ENCODE data around the gene FAM174B.

The FAM174B gene

GRCh38 chr15:92638709-92639365 is 16.7 kb downstream of the FAM174B start:
- DNase-seq = no peak

GRCh38 chr15:92638291-92638708 is 17.3 kb downstream of the FAM174B start:
- no peak for DNase-seq

- DNase-seq = no peak
These were observed 17.9 kb downstream of the FAM174B start for GRCh38 chr15:92637626-92638025.

GRCh38 chr15:92636908-92637481 is 18.6 kb downstream of the FAM174B start:
- no peak for DNase-seq

GRCh38 chr15:92636401-92636907 is 19.1 kb downstream of the FAM174B start:
- no peak for DNase-seq

DNA sequence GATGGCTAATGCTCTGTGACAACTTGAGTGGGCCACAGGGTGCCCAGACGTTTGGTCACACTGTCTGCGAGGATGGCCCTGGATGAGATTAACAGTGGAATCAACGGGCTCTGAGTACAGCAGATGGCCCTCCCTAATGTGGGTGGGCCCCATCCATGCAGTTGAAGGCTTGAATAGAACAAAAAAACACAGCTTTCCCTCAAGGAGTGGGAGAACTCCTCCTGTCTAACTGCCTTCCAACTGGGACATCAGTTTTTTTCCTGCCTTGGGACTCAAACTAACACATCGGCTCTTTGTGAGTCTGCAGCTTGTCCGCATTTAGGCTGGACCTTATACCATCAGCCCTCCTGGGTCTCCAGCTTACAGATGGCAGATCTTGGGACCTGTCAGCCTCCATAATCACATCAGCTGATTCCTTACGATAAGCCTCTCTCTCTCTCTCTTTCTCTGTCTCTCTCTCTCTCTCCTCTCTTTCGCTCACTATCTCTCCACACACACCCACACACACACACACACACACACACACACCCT is 20.8 kb downstream of the FAM174B start:
- no peak for DNase-seq

DNA sequence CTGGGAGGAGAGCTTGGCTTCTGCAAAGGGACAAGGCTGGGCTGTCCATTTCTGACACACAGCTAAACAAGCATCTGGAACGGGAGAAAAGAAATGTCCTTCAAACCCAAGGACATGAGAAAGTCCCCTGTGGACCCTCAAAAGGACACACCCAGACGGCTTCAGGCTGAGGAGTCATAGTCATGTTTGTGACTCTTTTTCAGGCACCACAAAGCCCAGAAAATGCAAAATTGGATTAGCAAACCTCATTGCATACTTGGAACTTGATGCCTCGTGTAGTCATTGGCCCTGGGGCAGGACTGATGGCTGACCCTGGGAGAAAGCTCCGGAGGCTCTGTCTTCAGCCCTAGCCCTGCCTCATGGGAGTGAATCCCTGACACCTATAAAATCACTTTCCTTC is 21.5 kb downstream of the FAM174B start:
- no peak for DNase-seq

- no peak for DNase-seq
These were observed 22.2 kb downstream of the FAM174B start for GRCh38 chr15:92633418-92633817.

- no peak for DNase-seq
These were observed 22.6 kb downstream of the FAM174B start for GRCh38 chr15:92633001-92633400.

GRCh38 chr15:92631721-92632120 is 23.9 kb downstream of the FAM174B start:
- no peak for DNase-seq

DNA sequence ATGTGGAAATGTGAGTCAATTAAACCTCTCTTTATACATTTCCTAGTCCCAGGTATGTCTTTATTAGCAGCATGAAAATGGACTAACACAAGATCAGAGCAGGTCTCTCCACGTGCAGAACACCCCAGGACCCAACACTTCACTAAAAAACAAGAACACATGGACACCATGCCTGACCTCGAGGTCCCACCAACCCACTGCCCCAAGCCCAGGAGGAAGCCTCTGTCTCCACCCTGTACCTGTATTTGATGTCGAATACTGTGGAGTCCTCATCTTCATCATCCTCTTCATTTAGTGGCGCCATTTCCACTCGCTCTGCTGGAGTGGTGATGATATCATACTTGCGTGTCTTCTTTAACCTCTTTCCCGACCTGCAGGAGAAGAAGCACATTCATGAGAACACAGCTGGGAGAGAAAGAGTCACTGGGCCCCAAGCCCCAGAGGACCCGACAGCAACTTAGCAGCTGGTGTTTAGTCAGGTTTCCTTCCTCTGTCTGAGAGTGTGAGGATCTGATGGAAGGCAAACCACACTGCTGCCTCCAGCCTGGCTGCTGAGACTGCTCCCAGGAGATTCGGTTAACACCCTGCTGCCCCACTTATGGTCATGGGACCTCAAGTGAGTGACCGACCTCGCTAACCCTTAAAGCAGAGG is 25.5 kb downstream of the FAM174B start:
- no peak for DNase-seq

DNA sequence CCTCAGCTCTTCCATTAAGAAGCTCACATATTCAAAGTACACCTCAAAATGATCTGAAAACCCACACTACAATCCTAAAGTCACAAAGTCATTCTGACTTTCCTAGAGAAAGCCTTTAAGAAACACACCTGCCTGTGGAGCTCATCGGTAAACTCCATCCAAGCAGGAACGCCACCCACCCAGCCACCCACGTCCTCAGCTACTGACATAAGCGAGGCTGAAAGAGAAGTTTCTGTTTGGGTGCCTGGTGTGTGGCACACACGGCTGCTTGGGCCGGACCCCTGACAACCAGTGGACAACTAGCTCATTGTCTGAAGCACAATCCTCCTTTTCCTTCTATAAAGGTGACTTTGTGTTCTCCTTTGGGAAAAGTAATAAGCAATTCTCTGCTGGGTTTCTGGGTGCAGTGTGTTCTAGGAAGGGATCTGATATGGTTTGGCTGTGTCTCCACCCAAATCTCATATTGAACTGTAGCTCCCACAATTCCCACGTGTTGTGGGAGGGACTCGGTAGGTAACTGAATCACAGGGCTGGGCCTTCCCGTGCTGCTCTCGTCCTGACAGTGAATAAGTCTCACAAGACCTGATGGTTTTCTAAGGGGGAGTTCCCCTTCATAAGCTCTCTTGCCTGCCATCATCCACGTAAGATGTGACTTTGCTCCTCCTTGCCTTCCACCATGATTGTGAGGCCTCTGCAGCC is 26.1 kb downstream of the FAM174B start:
- DNase-seq = no peak

GRCh38 chr15:92627014-92627413 is 28.6 kb downstream of the FAM174B start:
- DNase-seq = no peak

GRCh38 chr15:92625251-92625980 is 30.2 kb downstream of the FAM174B start:
- DNase-seq = no peak

- DNase-seq = no peak
These were observed 31.1 kb downstream of the FAM174B start for GRCh38 chr15:92624401-92624991.

GRCh38 chr15:92623435-92623834 is 32.1 kb downstream of the FAM174B start:
- no peak for DNase-seq

GRCh38 chr15:92621972-92622533 is 33.5 kb downstream of the FAM174B start:
- no peak for DNase-seq

DNA sequence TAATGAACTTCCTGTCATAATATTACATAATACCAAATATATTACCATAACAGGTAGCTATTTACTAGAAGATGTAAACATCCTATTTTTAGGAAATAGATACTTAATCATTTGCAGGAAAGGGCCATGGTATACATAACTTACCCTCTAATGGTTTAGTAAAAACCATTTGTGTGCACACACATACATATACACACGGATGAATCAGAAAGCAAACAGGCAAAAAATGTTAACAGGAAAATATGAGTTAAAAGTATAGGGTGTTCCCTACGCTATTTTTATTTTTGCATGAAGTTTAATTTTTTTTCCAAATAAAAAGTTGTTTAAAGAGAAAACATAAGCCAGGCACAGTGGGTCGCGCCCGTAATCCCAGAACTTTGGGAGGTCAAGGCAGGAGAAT is 34.6 kb downstream of the FAM174B start:
- no peak for DNase-seq

DNA sequence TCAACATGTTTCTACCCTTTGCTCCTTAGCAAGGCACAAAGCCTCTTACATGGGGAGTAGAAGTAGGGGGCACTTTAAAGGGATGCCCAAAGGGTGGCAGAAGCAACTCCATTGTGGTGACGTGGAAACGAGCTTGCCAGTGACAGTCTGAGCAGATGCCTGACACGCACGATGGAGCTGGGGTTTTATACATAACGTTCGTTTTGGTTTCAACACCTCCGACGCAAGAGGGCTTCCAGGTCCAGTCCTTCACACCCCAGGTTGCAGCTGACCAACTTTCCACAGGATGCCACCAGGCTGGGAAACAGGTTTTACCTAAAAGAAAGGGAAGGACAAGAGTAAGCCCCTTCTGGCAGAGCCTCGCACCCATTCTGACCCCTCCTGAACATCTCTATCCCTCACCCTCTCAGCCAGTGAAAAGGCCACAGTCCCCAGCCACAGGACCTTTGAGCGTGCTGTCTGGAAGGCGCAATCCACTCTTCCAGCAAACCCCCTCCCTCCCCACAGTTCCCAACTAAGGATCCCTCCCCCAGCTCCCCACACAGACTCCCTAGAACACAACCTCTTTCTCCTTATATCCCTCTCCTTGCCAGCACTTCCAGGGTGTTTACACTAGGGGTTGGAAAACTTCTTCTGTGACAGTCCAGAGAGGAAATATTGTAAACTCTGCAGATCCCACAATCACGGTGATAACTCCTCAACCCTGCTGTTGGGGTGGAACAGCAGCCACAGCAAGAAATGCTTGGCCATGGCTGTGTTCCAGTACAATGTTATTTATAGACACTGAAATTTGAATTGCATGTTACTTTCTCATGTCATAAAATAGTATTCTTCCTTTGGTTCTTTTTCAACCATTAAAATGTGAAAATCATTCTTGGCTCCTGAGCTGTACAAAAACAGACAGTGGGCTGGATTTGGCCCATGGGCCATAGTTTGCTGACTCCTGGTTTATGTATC is 36.2 kb downstream of the FAM174B start:
- DNase-seq = no peak

Data from CD4-positive, alpha-beta T cell treated with Interferon gamma for 1 hour (primary cell).